Panc1 (cell line): ENCODE data around the gene NCAPG2. TPM values are rescaled to one million over a fixed set of nuclear protein-coding genes. Genes with fewer than 3 reads are reported as not detected.

Source experiments
- ATAC-seq: fragments of 200-7000 bp; cut with Tn5 transposase; 2 replicates; pipeline ENCODE4 v1.9.1; 2020; ENCODE audit warnings: mild to moderate bottlenecking, moderate library complexity
- BruUV-seq: library from RNA; stranded (reverse); fragments of 400-500 nt; replicated peaks from 2 replicates; lab custom pipeline; 2021; lab: Mats Ljungman, UMichigan
- CTCF ChIA-PET: fragments of 300-600 bp; sonication (Branson Sonifier 250); formaldehyde crosslinking; loops from one replicate; lab custom pipeline; 2022; ENCODE audit warnings: antibody characterized with exemption; lab: Charles Lee
- POLR2A ChIA-PET: fragments of 300-600 bp; sonication (Branson Sonifier 250); formaldehyde crosslinking; loops from one replicate; lab custom pipeline; 2022; ENCODE audit warnings: antibody characterized with exemption; lab: Charles Lee
- DNase-seq: peaks from one replicate; pipeline ENCODE4 v3.0.0-alpha.2; 2010; ENCODE audit warnings: low read depth, low spot score
- H3K27ac ChIP-seq: 2 replicates; pipeline ENCODE4 v1.5.1; 2011; ENCODE audit warnings: mild to moderate bottlenecking, low read length, inconsistent platforms
- H3K27me3 ChIP-seq: fragments of 200-500 bp; sonication (Bioruptor generic); 2 replicates; pipeline ENCODE4 v1.6.0; 2014; ENCODE audit warnings: low read length, inconsistent platforms; ENCODE audit not compliant: control insufficient read depth, insufficient read depth
- H3K36me3 ChIP-seq: fragments of 200-500 bp; sonication (Bioruptor generic); 2 replicates; pipeline ENCODE4 v1.5.1; 2014; ENCODE audit warnings: inconsistent platforms, mild to moderate bottlenecking, low read length, moderate library complexity; ENCODE audit not compliant: control insufficient read depth, insufficient read depth
- H3K4me1 ChIP-seq: 2 replicates; pipeline ENCODE4 v1.5.1; 2011; ENCODE audit warnings: inconsistent platforms, mild to moderate bottlenecking, low read length, moderate library complexity; ENCODE audit not compliant: control insufficient read depth, insufficient read depth
- H3K4me3 ChIP-seq, 2 experiments: 2 replicates each; pipeline ENCODE4 v1.5.1; 2011 to 2012; ENCODE audit warnings: low read depth in 2 of 2, low read length in 2 of 2, mild to moderate bottlenecking in 2 of 2, inconsistent platforms in 1 of 2, moderate library complexity in 1 of 2
- H3K9me3 ChIP-seq: fragments of 200-500 bp; sonication (Bioruptor generic); 2 replicates; pipeline ENCODE4 v1.5.1; 2014; ENCODE audit warnings: low read depth, mild to moderate bottlenecking, inconsistent platforms, low read length, moderate library complexity; ENCODE audit not compliant: control insufficient read depth, insufficient read depth
- POLR2AphosphoS5 ChIP-seq: IDR thresholded peaks from 2 replicates; pipeline ENCODE4 v1.6.1; 2012; ENCODE audit warnings: mild to moderate bottlenecking, low read depth, low read length, moderate library complexity
- SIN3A ChIP-seq: IDR thresholded peaks from 2 replicates; pipeline ENCODE4 v1.6.1; 2012; ENCODE audit warnings: low read depth, mild to moderate bottlenecking, low read length, moderate library complexity, borderline replicate concordance; ENCODE audit not compliant: insufficient read depth
- TCF7L2 ChIP-seq: IDR thresholded peaks from 2 replicates; pipeline ENCODE4 v1.6.1; 2011; ENCODE audit warnings: mild to moderate bottlenecking, low read depth, low read length, inconsistent platforms
- in situ Hi-C: cut with HindIII; loops from 2 replicates; pipeline ENCODE4 v1.10.0; 2016; ENCODE audit warnings: low sequenced_read_pairs, low pct_unique_long_range_greater_than_20kb
- intact Hi-C: fragments of 100-400 bp; cut with micrococcal nuclease; formaldehyde crosslinking; loops from one replicate; pipeline ENCODE4 v1.10.0; 2022; ENCODE audit not compliant: unreplicated experiment
- total RNA-seq: library from RNA; stranded (reverse); gene quantifications from one replicate; pipeline ENCODE4 v1.2.1, GENCODE V29; 2021; ENCODE audit not compliant: unreplicated experiment
- TF ChIP-seq, protein P1 (sequence below): fragments of 450-650 bp; IDR thresholded peaks from 2 replicates; pipeline ENCODE4 v1.5.1; 2017; ENCODE audit warnings: mild to moderate bottlenecking
- TF ChIP-seq, protein P2 (sequence below), 2 experiments: IDR thresholded peaks; 2 replicates each; pipeline ENCODE4 v1.6.1; 2011 to 2012; ENCODE audit warnings: low read depth in 2 of 2, control low read depth in 1 of 2, low read length in 1 of 2, mild to moderate bottlenecking in 1 of 2, moderate library complexity in 1 of 2; ENCODE audit not compliant: insufficient read depth in 1 of 2

The NCAPG2 gene
- total RNA-seq, 1 experiment from 2014 or later: 81.4 TPM

DNA sequence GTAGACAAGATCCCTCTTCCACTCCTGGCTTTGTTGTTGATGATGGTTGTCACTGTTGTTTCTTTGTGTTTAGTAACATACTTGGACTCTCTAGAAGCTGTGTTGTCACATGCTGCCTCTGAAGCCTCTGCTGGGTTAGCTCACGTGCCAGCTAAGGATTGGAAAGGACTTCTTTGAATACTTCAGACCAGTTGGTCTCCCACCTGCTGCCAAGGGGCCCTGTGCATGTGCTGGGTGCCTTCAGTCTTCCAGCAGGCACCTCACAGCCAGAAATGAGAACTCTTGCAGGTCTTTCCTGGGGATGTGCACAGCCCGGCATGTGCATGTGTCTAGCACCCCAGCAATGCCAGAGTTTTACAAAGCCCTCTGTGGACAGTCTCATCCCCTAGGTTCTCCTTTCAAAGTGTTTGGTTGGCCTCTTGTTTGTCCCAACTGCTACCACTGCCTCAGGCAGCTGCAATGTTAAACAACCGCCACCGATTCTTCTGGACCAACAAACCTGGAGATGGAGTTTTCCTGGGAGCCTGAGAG, 21.7 kb upstream of the NCAPG2 start:
- no peak overlapping the region for H3K4me3 ChIP-seq
- CTCF ChIA-PET: interaction anchor here (0.7 kb wide), 1 partner anchor 137 kb away, joined by 3 read pairs; no protein-coding TSS in a partner anchor
- intact Hi-C loops: no loop called here
- DNase-seq (no peak), ATAC-seq (peak; percentile 44; the same call in 1 of the 2 replicates)
- no peaks in the 10 kb centered on the region for H3K27me3 ChIP-seq
- no peak for TF ChIP-seq POLR2AphosphoS5
- TF ChIP-seq, protein P1, sequence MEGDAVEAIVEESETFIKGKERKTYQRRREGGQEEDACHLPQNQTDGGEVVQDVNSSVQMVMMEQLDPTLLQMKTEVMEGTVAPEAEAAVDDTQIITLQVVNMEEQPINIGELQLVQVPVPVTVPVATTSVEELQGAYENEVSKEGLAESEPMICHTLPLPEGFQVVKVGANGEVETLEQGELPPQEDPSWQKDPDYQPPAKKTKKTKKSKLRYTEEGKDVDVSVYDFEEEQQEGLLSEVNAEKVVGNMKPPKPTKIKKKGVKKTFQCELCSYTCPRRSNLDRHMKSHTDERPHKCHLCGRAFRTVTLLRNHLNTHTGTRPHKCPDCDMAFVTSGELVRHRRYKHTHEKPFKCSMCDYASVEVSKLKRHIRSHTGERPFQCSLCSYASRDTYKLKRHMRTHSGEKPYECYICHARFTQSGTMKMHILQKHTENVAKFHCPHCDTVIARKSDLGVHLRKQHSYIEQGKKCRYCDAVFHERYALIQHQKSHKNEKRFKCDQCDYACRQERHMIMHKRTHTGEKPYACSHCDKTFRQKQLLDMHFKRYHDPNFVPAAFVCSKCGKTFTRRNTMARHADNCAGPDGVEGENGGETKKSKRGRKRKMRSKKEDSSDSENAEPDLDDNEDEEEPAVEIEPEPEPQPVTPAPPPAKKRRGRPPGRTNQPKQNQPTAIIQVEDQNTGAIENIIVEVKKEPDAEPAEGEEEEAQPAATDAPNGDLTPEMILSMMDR: no peak
- TF ChIP-seq, protein P2, sequence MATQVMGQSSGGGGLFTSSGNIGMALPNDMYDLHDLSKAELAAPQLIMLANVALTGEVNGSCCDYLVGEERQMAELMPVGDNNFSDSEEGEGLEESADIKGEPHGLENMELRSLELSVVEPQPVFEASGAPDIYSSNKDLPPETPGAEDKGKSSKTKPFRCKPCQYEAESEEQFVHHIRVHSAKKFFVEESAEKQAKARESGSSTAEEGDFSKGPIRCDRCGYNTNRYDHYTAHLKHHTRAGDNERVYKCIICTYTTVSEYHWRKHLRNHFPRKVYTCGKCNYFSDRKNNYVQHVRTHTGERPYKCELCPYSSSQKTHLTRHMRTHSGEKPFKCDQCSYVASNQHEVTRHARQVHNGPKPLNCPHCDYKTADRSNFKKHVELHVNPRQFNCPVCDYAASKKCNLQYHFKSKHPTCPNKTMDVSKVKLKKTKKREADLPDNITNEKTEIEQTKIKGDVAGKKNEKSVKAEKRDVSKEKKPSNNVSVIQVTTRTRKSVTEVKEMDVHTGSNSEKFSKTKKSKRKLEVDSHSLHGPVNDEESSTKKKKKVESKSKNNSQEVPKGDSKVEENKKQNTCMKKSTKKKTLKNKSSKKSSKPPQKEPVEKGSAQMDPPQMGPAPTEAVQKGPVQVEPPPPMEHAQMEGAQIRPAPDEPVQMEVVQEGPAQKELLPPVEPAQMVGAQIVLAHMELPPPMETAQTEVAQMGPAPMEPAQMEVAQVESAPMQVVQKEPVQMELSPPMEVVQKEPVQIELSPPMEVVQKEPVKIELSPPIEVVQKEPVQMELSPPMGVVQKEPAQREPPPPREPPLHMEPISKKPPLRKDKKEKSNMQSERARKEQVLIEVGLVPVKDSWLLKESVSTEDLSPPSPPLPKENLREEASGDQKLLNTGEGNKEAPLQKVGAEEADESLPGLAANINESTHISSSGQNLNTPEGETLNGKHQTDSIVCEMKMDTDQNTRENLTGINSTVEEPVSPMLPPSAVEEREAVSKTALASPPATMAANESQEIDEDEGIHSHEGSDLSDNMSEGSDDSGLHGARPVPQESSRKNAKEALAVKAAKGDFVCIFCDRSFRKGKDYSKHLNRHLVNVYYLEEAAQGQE (IDR thresholded peaks at IDR 0.05; ENCODE audit: insufficient read depth in 1 of 2, low read depth in 2 of 2, low read length in 1 of 2): no peak
- no peak for TF ChIP-seq SIN3A
- TF ChIP-seq TCF7L2: no peak
- H3K9me3 ChIP-seq: no peaks in the 10 kb centered on the region
- BruUV-seq: no TSS peak
- H3K4me1 ChIP-seq: no peaks in the 10 kb centered on the region
- no peaks in the 10 kb centered on the region for H3K36me3 ChIP-seq
- in situ Hi-C loops: no loop called here
- POLR2A ChIA-PET: interaction anchor here (0.7 kb wide), 1 partner anchor 1494 kb away, joined by 5 read pairs; no protein-coding TSS in a partner anchor
- no peak overlapping the region for H3K27ac ChIP-seq

DNA sequence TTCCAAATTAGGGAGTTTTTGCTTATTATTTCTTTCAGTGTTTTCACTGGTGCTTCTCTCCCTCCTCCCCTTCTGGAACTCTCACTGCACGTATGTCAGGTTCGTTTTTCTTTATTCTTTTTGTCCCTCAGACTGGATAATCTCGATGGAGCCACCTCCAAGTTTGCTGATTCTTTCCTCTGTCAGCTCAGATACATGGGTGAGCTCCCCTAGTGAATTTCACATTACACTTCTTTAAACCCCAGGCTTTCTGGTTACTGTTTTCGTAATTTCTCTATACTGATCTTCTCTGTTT, 20.8 kb upstream of the NCAPG2 start:
- Histone ChIP-seq H3K9me3 (no peaks in the 10 kb centered on the region), H3K36me3 (no peaks in the 10 kb centered on the region), H3K4me3 (no peak overlapping the region), H3K27me3 (no peaks in the 10 kb centered on the region), H3K27ac (no peak overlapping the region), H3K4me1 (no peaks in the 10 kb centered on the region)
- BruUV-seq: TSS peak; percentile 56
- ChIA-PET POLR2A (no interaction called here), CTCF (no interaction called here)
- DNase-seq (no peak), ATAC-seq (no peak)
- intact Hi-C loops (no loop called here), in situ Hi-C loops (no loop called here)
- TF ChIP-seq TCF7L2 (no peak), POLR2AphosphoS5 (no peak), SIN3A (no peak)
- TF ChIP-seq, protein P1: no peak
- TF ChIP-seq, protein P2 (IDR thresholded peaks at IDR 0.05; ENCODE audit: insufficient read depth in 1 of 2, low read depth in 2 of 2, low read length in 1 of 2): no peak
